AG10803 (cell line): Measurements from ENCODE around the gene NEUROG3.

Experiments used
- DNase-seq: peaks from one replicate; pipeline ENCODE4 v3.0.0; 2010; ENCODE audit warnings: low read depth
- H3K4me3 ChIP-seq: 2 replicates; pipeline ENCODE4 v1.5.1; 2011; ENCODE audit warnings: mild to moderate bottlenecking, low read length, control low read depth
- TF ChIP-seq, protein P1 (sequence below): conservative IDR thresholded peaks from 2 replicates; pipeline ENCODE4 v1.5.1; 2011; ENCODE audit warnings: mild to moderate bottlenecking, low read length, control low read depth, inconsistent platforms

The NEUROG3 gene

DNA sequence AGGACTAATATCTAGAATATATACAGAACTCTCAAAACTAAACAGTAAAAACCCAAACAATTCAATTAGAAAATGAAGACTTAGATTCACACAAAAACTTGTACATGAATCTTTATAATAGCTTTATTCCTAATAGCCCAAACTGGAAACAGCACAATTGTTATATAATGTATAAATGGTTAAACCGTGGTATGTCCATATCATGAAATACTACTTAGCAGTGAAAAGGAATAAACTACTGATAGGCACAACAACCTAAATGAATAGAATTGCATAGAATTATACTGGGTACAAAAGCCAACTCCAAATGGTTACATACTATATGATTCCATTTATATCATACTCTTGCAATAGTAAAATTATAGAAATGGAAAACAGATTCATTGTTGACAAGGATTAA is 35.9 kb upstream of the NEUROG3 start:
- no peak for DNase-seq
- H3K4me3 ChIP-seq = no peak overlapping the region
- TF ChIP-seq, protein P1, sequence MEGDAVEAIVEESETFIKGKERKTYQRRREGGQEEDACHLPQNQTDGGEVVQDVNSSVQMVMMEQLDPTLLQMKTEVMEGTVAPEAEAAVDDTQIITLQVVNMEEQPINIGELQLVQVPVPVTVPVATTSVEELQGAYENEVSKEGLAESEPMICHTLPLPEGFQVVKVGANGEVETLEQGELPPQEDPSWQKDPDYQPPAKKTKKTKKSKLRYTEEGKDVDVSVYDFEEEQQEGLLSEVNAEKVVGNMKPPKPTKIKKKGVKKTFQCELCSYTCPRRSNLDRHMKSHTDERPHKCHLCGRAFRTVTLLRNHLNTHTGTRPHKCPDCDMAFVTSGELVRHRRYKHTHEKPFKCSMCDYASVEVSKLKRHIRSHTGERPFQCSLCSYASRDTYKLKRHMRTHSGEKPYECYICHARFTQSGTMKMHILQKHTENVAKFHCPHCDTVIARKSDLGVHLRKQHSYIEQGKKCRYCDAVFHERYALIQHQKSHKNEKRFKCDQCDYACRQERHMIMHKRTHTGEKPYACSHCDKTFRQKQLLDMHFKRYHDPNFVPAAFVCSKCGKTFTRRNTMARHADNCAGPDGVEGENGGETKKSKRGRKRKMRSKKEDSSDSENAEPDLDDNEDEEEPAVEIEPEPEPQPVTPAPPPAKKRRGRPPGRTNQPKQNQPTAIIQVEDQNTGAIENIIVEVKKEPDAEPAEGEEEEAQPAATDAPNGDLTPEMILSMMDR = no peak

- TF ChIP-seq, protein P1 = no peak
- no peak for DNase-seq
- H3K4me3 ChIP-seq = no peak overlapping the region
Observed at GRCh38 chr10:69600761-69601330, 27.6 kb upstream of the NEUROG3 start.

GRCh38 chr10:69588358-69588757 is 15.1 kb upstream of the NEUROG3 start:
- TF ChIP-seq, protein P1 = no peak
- no peak for DNase-seq
- H3K4me3 ChIP-seq = no peak overlapping the region

DNA sequence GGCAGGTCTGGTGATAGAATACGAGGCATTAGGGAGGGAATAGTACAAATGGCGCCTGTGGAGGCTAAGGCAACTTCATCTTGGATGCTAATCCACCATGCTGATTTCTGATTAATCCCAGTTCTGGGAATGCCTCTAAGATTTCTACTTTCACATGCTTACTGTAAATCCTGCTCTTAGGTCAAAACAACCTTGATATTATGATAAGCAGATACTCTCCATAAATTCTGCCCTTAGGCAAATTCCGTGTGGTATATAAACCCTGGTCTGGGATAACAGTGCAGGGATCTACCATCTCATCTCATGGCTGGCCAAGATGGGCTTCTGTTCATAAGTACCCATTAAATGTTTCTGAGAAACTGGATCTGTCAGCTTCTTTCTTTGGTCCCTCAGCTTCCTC is 11.4 kb upstream of the NEUROG3 start:
- no peak overlapping the region for H3K4me3 ChIP-seq
- TF ChIP-seq, protein P1 = no peak
- no peak for DNase-seq

DNA sequence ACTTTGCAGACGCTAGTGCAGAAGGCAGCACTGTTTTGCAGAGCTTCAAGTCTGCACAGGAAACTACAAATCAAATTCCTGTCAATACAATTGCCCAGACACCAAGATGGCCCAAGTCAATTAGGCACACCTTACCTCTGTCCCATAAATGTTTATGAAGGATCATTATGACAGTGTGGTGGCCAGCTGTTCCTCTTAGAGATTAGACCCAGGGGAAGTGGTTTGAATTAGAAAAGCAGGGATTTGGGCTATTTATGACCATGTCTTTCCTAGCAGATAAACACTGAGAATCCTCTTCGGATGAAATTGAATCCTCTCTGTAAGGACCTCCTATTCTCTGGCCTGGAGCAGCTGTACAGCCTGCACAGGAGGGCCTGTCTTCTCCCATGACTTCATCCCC is 9.9 kb upstream of the NEUROG3 start:
- TF ChIP-seq, protein P1 = no peak
- no peak overlapping the region for H3K4me3 ChIP-seq

DNA sequence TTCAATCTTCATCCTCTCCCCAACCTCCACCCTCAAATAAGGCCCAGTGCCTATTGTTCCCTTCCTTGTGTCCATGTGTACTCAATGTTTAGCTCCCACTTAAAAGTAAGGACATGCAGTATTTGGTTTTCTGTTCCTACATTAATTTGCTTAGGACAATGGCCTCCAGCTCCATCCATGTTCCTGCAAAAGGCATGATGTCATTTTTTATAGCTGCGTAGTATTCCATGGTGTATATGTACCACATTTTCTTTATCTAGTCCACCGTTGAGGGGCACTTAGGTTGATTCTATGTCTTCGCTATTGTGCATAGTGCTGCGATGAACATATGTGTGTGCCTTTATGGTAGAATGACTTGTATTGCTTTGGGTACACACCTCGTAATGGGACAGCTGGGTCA is 7.2 kb upstream of the NEUROG3 start:
- TF ChIP-seq, protein P1 = no peak
- DNase-seq = no peak
- no peak overlapping the region for H3K4me3 ChIP-seq

More for the DNA sequence above, 9.9 kb upstream of the NEUROG3 start:
- no peak for DNase-seq

DNA sequence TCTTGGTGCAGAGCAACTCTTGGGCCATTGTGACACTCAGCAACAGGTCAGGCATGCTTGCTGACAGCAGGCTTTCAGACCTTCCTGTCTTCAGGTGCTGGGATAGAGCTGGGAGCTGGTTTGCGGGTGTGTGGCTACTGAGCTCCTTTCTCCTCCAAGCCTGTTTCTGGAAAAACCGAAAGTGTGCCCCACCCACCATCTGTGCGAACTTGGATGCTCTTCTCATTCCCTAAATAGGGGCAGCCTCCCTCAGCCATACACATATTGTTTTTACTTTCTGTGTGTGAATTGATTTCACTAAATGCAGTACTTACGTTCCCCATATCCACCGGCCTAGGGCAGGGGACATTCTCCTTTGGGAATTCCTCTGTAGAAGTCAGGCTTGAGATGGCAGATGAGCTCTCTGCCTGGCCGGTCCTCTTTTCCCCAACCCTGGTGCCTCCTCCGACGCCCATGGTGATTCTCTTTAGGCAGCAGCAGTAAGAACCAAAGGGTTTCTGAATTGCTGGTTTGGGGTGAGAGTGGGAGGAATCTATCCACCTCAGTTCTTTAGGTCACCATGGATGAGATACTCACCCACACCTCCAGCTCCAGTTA is 6.3 kb upstream of the NEUROG3 start:
- TF ChIP-seq, protein P1 = no peak
- no peak for DNase-seq
- no peak overlapping the region for H3K4me3 ChIP-seq
